ENCODE measurements around the gene SMTN. TPM values are rescaled to one million over a fixed set of nuclear protein-coding genes. Genes with fewer than 3 reads are reported as not detected.

SMTN gene
- total and polyA plus RNA-seq, 10 of the 15 experiments (the other 5 are each of a cell fraction or from before 2014, with no cell fraction given): 0.92 to 21.9 (median 4.8) TPM

GRCh38 chr22:31094741-31095140 is 13.6 kb downstream of the SMTN start (continued):
- no peak for TF ChIP-seq TAF1 (IDR thresholded peaks at IDR 0.05; ENCODE audit: borderline replicate concordance, low read depth, low read length)
- TF ChIP-seq, protein P1, sequence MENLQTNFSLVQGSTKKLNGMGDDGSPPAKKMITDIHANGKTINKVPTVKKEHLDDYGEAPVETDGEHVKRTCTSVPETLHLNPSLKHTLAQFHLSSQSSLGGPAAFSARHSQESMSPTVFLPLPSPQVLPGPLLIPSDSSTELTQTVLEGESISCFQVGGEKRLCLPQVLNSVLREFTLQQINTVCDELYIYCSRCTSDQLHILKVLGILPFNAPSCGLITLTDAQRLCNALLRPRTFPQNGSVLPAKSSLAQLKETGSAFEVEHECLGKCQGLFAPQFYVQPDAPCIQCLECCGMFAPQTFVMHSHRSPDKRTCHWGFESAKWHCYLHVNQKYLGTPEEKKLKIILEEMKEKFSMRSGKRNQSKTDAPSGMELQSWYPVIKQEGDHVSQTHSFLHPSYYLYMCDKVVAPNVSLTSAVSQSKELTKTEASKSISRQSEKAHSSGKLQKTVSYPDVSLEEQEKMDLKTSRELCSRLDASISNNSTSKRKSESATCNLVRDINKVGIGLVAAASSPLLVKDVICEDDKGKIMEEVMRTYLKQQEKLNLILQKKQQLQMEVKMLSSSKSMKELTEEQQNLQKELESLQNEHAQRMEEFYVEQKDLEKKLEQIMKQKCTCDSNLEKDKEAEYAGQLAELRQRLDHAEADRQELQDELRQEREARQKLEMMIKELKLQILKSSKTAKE (IDR thresholded peaks at IDR 0.05; ENCODE audit: low read depth, poor library complexity, severe bottlenecking): no peak
- TF ChIP-seq, protein P2, sequence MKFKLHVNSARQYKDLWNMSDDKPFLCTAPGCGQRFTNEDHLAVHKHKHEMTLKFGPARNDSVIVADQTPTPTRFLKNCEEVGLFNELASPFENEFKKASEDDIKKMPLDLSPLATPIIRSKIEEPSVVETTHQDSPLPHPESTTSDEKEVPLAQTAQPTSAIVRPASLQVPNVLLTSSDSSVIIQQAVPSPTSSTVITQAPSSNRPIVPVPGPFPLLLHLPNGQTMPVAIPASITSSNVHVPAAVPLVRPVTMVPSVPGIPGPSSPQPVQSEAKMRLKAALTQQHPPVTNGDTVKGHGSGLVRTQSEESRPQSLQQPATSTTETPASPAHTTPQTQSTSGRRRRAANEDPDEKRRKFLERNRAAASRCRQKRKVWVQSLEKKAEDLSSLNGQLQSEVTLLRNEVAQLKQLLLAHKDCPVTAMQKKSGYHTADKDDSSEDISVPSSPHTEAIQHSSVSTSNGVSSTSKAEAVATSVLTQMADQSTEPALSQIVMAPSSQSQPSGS (IDR thresholded peaks at IDR 0.05; ENCODE audit: low read length): no peak
- no peak for TF ChIP-seq MYB (IDR thresholded peaks at IDR 0.05; ENCODE audit: borderline replicate concordance, low read depth, low read length)
- no peak for TF ChIP-seq ZNF274 (IDR thresholded peaks at IDR 0.05; ENCODE audit: insufficient read depth, insufficient read length)
- no peak for TF ChIP-seq NFYB (IDR thresholded peaks at IDR 0.05; ENCODE audit: insufficient read depth, low read depth, low read length)
- no peak for TF ChIP-seq MYC (IDR thresholded peaks at IDR 0.05; ENCODE audit: insufficient read depth, insufficient read length, insufficient replicate concordance, low read length, severe bottlenecking)

DNA sequence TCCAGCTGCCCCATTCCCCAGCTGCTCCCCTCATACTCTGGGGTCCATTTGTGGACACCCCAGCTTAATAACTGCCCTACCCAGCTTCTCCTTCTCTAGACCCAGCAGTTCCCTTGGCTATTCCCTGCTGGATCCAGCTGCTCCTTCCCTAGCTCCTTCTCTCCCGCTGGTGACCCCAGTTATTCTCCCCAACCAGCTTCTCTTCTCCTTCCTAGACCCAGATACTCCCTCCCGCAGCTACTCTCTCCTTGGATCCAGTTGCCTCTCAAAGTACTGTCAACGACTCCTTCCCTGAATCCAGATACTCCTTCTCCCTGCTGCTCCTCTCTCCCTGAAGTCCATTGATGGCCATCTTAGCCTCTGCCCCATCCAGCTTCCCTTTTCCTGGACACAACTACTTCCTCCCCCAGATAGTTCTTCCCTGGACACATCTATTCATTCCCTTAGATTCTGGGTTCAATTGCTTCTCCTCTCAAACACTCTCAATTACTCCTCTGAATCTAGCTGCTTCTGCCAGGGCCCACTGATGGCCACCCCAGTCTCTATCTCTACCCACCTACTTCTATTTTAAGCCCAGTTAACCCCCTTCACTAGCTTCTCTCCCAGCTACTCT is 14.6 kb downstream of the SMTN start:
- POLR2A ChIA-PET: interaction anchor here (0.5 to 1.7 kb wide), 3 partner anchors 13 to 461 kb away, joined by 4 to 6 read pairs (median 4); no protein-coding TSS in a partner anchor
- CTCF ChIA-PET: interaction anchor here (0.9 to 1.8 kb wide), 7 partner anchors 9 to 332 kb away, joined by 3 to 6 read pairs (median 4); no protein-coding TSS in a partner anchor
- DNase-seq (ENCODE audit: low read depth, low spot score): no peak
- FAIRE-seq: no peak
- no peak overlapping the region for H3K9ac ChIP-seq (ENCODE audit: control insufficient read depth, insufficient read depth, low read length)
- BruUV-seq (replicated peaks): no TSS peak
- no peaks in the 10 kb centered on the region for H4K20me1 ChIP-seq (ENCODE audit: control insufficient read depth, insufficient read depth)
- no peak overlapping the region for H3K27ac ChIP-seq (ENCODE audit: control insufficient read depth, insufficient read depth)
- 89% methylated on average over 3 of the region's 3 CpGs for WGBS (ENCODE audit: insufficient coverage, insufficient replicate concordance, low lambda C conversion rate, missing lambda C conversion rate)
- H3K9me3 ChIP-seq (replicated peaks; ENCODE audit: control insufficient read depth, insufficient read depth, low read length): no peaks in the 10 kb centered on the region
- no peaks in the 10 kb centered on the region for H3K27me3 ChIP-seq (replicated peaks in 1 of 2; ENCODE audit: control insufficient read depth in 2 of 2, insufficient read depth in 2 of 2, low read length in 1 of 2)
- SMC1A ChIA-PET (ENCODE audit: uncharacterized antibody, unreplicated experiment): interaction anchor here (0.7 to 1.9 kb wide), 5 partner anchors 9 to 39 kb away, joined by 3 to 6 read pairs (median 4); partner anchors contain the start of gene SELENOM
- no peaks in the 10 kb centered on the region for H3K4me1 ChIP-seq (ENCODE audit: control insufficient read depth, insufficient read depth, low read length)
- H3K36me3 ChIP-seq (ENCODE audit: control insufficient read depth in 2 of 2, insufficient read depth in 2 of 2, low read length in 1 of 2): peaks cover 0 to 4% of the 10 kb centered on the region in 2 experiments; a peak in 3 of 4 replicates
- in situ Hi-C loops (cut with MboI) (no loop called here), intact Hi-C loops (cut with micrococcal nuclease; ENCODE audit: unreplicated experiment) (no loop called here)
- RAD21 ChIA-PET (ENCODE audit: unreplicated experiment): interaction anchor here (0.6 to 1.5 kb wide), 3 partner anchors 9 to 826 kb away, joined by 3 to 5 read pairs (median 3); partner anchors contain the start of gene LIMK2
- H3K79me2 ChIP-seq (ENCODE audit: control insufficient read depth, insufficient read depth, low read length): no peaks in the 10 kb centered on the region
- no peak overlapping the region for H3K4me2 ChIP-seq (ENCODE audit: control insufficient read depth, insufficient read depth)
- ATAC-seq: no peak
- no peak overlapping the region for H3K4me3 ChIP-seq
- H2AFZ ChIP-seq (ENCODE audit: control insufficient read depth, low read depth, low read length): no peak overlapping the region
- no peak for TF ChIP-seq ZBTB33 (IDR thresholded peaks at IDR 0.05)
